ENCODE data around the gene ARHGAP9. TPM values are rescaled to one million over a fixed set of nuclear protein-coding genes. Genes with fewer than 3 reads are reported as not detected.
"Not testable (repeated sequence)": the region's sequence is repeated elsewhere in the genome, so short reads cannot be mapped to it uniquely, and the experiment has no call there.

ARHGAP9 gene
- polyA plus RNA-seq, 1 of the 3 experiments (the other 2 are of a cell fraction): 0.66 TPM

DNA sequence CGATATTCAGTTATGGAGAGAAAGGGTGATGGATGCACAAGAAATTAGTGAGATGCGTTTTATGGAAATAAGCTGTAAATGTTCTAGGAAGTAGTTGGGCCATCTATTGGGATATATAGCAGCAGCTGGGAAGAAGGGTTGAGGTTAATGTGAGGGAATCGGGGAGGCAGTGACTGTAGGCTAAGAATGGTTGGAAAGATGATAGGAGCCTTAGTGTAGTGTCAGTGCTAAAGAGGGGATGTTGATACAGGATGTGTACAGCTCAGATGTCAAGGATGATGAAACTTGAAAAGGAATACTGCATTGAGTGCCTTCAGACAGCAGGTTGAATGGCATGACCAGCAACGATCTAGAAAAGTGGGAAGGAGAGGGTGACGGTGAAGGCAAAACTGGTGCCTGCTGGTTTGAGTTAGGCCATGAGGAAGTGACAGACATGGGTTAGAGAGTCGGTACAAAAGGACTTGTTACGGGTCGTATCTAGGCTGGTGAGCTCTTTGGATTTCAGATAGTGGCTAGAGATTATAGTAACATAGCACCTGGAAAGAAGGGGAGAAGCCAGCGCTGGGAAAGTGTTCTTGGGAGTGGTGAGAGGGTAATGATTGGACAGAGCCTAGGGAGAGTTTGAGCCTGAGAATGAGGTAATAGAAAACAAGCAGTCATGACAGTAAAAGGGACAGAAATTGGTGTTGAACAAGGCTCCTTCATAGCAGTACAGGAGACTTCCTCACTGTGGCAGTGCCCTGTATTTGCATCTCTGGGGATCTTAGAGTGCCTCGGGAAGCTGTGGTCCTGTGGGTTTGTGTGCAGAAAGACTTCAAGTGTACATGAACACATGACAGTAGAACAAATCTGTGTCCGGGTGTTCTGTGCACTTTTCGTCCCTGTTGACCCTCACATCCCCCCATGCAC, 17.8 kb upstream of the ARHGAP9 start (continued):
- TF ChIP-seq, protein P1, sequence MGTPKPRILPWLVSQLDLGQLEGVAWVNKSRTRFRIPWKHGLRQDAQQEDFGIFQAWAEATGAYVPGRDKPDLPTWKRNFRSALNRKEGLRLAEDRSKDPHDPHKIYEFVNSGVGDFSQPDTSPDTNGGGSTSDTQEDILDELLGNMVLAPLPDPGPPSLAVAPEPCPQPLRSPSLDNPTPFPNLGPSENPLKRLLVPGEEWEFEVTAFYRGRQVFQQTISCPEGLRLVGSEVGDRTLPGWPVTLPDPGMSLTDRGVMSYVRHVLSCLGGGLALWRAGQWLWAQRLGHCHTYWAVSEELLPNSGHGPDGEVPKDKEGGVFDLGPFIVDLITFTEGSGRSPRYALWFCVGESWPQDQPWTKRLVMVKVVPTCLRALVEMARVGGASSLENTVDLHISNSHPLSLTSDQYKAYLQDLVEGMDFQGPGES (IDR thresholded peaks at IDR 0.05; ENCODE audit: low read depth, low read length): no peak
- no peak for TF ChIP-seq NRF1 (IDR thresholded peaks at IDR 0.05; ENCODE audit: low read depth, low read length)
- no peak for TF ChIP-seq RAD21 (IDR thresholded peaks at IDR 0.05; ENCODE audit: low read length)

DNA sequence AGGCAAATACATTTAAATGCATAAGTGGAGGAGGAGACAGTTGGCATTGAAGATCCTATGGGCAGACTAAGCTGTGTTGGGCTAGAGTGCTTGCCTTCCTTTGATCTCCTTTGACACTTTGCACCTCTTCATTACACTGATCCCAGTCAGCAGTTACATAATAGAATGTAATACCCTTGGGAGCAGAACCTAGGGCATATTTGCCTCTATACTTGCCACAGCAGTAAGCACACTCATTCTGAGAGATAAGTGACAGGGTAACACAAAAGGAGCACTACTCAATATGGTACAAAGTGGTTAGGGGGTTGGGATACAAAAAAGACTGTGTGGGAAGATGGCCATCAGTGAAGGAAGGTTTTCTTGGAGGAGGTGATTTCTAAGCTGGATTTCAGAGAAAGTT, 17.2 kb upstream of the ARHGAP9 start:
- Histone ChIP-seq H3K27ac (ENCODE audit: low read depth in 2 of 2, low read length in 1 of 2) (no peak overlapping the region), H3K36me3 (replicated peaks in 1 of 2; ENCODE audit: control insufficient read depth in 1 of 2, insufficient read depth in 2 of 2, low read length in 1 of 2) (peaks cover 47 to 70% of the 10 kb centered on the region in 2 experiments), H3K4me1 (ENCODE audit: control insufficient read depth in 1 of 2, insufficient read depth in 2 of 2, low read depth in 1 of 2, low read length in 1 of 2) (no peaks in the 10 kb centered on the region), H3K9me3 (no peaks in the 10 kb centered on the region), H2AFZ (ENCODE audit: low read depth) (no peak overlapping the region), H4K20me1 (ENCODE audit: insufficient read depth) (no peaks in the 10 kb centered on the region), H3K9ac (no peak overlapping the region), H3K79me2 (ENCODE audit: insufficient read depth) (peaks cover 11% of the 10 kb centered on the region; the same call in 1 of the 2 replicates), H3K4me3 (ENCODE audit: low read depth in 2 of 2, low read length in 1 of 2) (no peak overlapping the region), H3K27me3 (ENCODE audit: insufficient read depth) (no peaks in the 10 kb centered on the region), H3F3A (replicated peaks; ENCODE audit: insufficient read depth) (peaks cover 7% of the 10 kb centered on the region), H3K9me2 (no peaks in the 10 kb centered on the region), H3K4me2 (no peak overlapping the region)
- ChIA-PET CTCF (interaction anchor here (0.6 to 1.4 kb wide), 6 partner anchors 18 to 283 kb away, joined by 3 to 5 read pairs (median 4); partner anchors contain the start of gene GLI1), POLR2A (interaction anchor here (1.3 to 1.5 kb wide), 4 partner anchors 9 to 23 kb away, joined by 3 to 8 read pairs (median 5); partner anchors contain the start of gene DDIT3)
- TF ChIP-seq TCF12 (IDR thresholded peaks at IDR 0.05): no peak
- TF ChIP-seq TEAD4 (IDR thresholded peaks at IDR 0.05; ENCODE audit: borderline replicate concordance, insufficient read depth): no peak
- TF ChIP-seq, protein P2, sequence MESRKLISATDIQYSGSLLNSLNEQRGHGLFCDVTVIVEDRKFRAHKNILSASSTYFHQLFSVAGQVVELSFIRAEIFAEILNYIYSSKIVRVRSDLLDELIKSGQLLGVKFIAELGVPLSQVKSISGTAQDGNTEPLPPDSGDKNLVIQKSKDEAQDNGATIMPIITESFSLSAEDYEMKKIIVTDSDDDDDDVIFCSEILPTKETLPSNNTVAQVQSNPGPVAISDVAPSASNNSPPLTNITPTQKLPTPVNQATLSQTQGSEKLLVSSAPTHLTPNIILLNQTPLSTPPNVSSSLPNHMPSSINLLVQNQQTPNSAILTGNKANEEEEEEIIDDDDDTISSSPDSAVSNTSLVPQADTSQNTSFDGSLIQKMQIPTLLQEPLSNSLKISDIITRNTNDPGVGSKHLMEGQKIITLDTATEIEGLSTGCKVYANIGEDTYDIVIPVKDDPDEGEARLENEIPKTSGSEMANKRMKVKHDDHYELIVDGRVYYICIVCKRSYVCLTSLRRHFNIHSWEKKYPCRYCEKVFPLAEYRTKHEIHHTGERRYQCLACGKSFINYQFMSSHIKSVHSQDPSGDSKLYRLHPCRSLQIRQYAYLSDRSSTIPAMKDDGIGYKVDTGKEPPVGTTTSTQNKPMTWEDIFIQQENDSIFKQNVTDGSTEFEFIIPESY (IDR thresholded peaks at IDR 0.05; ENCODE audit: borderline replicate concordance, low read depth): no peak
- TF ChIP-seq FOXM1 (IDR thresholded peaks at IDR 0.05; ENCODE audit: low read depth): no peak
- no peak for TF ChIP-seq EZH2phosphoT487 (IDR thresholded peaks at IDR 0.05; ENCODE audit: borderline replicate concordance, low read depth)
- TF ChIP-seq MXI1 (IDR thresholded peaks at IDR 0.05; ENCODE audit: low read depth, low read length): no peak
- TF ChIP-seq SMC3 (IDR thresholded peaks at IDR 0.05; ENCODE audit: low read depth, low read length): no peak
- no peak for DNase-seq

DNA sequence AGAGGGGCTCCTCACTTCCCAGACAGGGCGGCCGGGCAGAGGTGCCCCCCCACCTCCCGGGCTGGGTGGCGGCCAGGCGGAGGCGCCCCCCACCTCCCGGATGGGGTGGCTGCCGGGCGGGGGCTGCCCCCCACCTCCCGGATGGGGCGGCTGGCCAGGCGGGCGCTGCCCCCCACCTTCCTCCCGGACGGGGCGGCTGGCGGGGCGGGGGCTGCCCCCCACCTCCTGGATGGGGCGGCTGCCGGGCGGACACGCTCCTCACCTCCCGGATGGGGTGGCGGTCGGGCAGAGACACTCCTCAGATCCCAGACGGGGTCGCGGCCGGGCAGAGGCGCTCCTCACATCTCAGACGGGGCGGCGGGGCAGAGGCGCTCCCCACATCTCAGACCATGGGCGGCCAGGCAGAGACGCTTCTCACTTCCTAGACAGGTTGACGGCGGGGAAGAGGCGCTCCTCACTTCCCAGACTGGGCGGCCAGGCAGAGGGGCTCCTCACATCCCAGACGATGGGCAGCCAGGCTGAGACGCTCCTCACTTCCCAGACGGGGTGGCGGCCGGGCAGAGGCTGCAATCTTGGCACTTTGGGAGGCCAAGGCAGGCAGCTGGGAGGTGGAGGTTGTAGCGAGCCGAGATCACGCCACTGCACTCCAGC, 15.5 kb upstream of the ARHGAP9 start:
- H2AFZ ChIP-seq (ENCODE audit: low read depth); CTCF ChIA-PET; H3K4me2 ChIP-seq; H3K9ac ChIP-seq; H3K4me1 ChIP-seq (ENCODE audit: control insufficient read depth in 1 of 2, insufficient read depth in 2 of 2, low read depth in 1 of 2, low read length in 1 of 2); H3K27ac ChIP-seq (ENCODE audit: low read depth in 2 of 2, low read length in 1 of 2); H3K9me2 ChIP-seq; H3K9me3 ChIP-seq; POLR2A ChIA-PET; DNase-seq; H3K27me3 ChIP-seq (ENCODE audit: insufficient read depth); H3K4me3 ChIP-seq (ENCODE audit: low read depth in 2 of 2, low read length in 1 of 2); H4K20me1 ChIP-seq (ENCODE audit: insufficient read depth): not testable (repeated sequence)
- Histone ChIP-seq H3F3A (replicated peaks; ENCODE audit: insufficient read depth) (peaks cover 10% of the 10 kb centered on the region), H3K36me3 (replicated peaks in 1 of 2; ENCODE audit: control insufficient read depth in 1 of 2, insufficient read depth in 2 of 2, low read length in 1 of 2) (peaks cover 51 to 70% of the 10 kb centered on the region in 2 experiments), H3K79me2 (ENCODE audit: insufficient read depth) (peaks cover 20% of the 10 kb centered on the region)
- 96% methylated on average over 19 of the region's 48 CpGs for WGBS (ENCODE audit: low lambda C conversion rate)

Measured in SK-N-SH (cell line).